ENCODE data around the gene LIN7C.
"Not testable (repeated sequence)": the region's sequence is repeated elsewhere in the genome, so short reads cannot be mapped to it uniquely, and the experiment has no call there.

The LIN7C gene, protein sequence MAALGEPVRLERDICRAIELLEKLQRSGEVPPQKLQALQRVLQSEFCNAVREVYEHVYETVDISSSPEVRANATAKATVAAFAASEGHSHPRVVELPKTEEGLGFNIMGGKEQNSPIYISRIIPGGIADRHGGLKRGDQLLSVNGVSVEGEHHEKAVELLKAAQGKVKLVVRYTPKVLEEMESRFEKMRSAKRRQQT

DNA sequence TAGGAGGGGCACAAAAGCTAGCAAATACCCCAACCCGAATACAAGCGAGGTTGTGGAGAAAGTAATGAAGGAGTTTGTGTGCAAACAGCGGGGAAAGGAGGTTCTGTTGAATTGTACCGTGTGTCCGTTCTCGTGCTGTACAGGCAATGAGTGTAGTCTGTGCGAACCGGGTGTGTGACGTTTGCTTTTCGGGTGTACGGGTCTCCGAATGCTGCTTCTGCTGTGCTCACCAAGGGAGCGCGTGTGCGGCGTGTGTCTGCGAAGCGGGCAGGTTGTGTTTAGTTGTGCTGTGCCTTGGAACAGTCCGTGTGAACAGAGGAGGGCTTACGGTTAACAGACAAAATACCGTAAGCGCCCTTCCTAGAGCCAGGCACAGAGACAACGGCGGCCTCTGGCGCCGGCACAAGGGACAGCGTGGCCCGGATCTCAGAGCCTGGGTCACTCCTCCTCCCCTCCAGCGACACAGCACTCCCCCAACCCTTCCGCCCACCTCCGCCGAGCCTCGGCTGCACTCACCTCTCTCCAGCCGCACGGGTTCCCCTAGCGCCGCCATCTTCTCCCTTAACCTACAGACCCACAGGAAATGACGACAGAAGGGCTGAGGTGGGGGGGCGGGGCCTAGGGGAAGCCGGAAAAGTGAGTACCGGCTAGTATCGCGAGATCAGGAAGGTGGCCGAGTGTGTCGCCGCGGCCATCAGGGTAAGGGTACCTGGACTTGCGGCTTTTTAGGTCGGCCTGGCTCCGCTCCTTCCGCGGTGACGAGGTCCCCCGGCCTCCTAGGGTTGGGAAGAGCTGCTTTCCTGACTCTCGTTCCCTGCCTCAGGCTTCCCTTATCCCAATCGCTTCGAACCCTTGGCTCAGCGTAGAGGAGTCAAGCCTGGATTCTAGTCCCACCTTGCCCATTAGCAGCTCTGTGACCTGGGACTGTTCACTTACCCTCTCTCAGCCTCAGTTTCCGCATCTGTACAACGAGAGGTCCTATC is at the start of gene LIN7C:
TSS of gene LIN7C (minus strand) at position 570 of the 983 bp plus-strand sequence. CDS start at position 553, 17 bp downstream.
- peak; percentile 91 to 93 for DNase-seq

DNA sequence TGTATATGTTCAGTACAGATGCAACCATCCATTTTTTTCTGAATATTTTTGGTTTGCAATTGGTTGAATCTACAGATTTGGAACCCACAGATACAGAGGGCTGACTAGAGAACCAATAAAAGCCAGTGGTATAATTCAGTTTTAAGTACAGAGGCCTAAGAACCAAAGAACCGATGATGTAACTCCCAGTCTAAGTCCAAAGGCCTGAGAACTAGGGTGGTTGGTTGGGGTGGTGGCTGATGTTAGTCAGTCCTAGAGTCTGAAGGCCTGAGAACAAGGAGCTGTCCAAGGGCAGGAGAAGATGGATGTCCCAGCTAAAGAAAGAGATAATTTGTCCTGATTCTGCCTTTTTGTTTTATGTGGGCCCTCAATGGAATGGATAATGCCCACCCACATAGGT is 48.7 kb upstream of the LIN7C start:
- no peak for DNase-seq

DNA sequence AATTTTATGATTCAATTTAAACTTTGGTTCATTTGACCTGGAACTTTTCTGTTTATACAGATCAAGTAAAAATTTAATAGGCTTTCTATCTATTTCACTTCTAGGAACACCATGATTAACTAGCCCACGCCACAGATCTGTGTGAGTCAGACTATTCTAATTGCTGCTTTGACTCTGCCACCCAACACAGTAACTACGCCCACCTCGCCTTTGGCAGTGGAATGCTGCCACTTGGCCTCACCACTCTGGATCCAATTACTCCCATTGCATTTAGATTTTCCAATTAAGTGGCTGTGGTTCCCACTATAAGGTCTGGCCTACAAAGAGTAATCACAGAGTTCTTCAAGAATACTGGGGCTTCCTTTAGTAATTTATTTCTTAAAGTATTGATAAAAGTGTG is 46.6 kb upstream of the LIN7C start:
- DNase-seq = no peak

DNA sequence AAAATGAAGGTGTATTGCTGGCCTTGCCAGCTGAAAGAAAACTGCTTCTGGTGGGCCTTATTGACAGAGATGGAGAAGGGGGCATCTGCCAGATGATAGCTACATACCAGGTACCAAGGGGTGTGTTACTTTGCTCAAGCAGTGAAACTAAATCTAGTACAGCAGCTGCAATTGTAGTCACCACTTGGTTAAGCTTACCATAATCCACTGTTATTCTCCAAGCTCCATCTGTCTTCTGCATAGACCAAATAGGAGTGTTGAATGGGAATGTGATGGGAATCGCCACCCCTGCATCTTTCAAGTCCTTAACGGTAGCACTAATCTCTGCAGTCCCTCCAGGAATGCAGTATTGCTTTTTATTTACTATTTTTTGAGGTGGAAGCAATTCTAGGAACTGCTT is 45.8 kb upstream of the LIN7C start:
- DNase-seq = no peak

DNA sequence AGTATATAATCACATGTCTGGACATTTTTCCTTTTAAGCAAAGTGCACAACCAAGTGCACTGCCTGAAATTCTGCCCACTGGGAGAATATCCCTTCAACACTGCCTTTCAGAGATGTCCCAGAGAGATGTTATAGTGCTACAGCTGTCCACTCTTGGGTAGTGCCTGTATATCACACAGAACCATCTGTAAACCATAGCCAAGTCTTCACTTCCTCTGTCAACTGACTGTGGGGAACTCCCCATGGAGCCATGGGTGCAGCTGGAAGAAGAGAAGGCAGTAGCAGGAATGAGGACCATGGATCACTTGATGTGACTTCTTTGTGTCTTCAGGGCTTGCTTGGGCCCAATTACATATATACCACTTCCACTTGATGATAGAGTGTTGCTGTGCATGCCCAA is 44.6 kb upstream of the LIN7C start:
- no peak for DNase-seq

DNA sequence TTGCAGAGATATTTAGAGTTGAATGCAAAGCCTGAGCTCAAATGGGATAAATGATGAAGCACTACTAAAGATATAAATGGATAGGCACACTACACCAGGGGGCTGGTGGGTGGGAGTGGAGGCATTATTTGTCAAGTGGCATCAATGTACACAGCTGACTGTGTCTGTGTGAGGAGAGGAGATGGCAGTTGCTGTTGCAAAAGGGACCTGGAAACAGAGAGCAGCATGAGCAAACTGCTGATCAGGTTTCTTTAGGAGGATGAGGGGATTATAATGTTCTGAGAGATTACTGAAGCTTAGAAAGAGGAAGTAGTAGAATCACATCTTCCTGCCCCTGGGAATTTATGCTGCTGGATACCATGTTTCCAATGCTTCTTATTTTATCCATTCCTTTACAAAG is 39.4 kb upstream of the LIN7C start:
- no peak for DNase-seq

DNA sequence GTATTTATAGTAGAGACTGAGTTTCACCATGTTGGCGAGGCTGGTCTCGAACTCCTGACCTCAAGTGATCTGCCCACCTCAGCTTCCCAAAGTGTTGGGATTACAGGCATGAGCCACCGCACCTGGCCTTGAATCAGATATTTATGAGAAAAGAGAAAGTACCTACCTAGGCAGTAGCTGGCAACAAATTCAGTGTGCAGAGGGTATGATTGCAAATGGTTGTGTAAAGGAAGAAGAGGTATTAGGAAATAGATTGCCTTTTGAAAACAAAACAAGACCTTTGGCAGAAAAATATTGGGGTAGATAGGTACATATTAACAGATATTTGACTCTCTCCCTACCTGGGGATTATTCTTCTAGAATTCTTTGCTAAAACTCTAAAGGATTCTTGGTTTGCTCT is 38.5 kb upstream of the LIN7C start:
- no peak for DNase-seq

DNA sequence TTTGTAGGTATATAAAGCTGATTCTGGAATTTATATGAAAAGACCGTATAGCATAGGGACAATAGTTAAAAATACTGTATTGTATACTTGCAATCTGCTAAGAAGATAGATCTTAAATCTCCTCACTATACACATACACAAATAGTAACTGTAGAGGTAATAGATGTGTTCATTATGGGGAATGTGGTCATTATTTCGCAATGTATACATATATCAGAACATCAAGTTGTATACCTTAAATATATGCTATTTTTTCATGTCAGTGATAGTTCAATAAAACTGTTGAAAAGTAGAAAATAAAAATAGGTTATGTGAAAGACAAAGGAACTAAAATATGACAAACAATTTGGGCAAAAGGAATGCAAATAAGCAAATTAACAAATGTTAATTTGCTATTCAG is 35.2 kb upstream of the LIN7C start:
- DNase-seq = no peak

DNA sequence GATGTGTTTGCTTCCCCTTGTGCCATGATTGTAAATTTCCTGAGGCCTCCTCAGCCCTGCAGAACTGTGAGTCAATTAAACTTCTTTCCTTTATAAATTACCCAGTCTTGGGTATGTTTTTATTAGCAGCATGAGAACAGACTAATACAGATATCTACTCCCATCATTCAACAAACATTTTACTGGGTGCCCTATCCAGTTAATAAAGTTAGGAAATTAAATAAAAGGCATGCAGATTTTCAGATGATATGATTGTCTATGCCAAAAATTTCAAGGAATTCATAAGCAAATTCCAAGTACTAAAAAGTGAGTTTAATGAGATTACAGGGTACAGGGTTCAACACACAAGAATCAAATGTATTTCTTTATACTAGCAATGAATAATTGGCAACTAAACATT is 33.5 kb upstream of the LIN7C start:
- no peak for DNase-seq

DNA sequence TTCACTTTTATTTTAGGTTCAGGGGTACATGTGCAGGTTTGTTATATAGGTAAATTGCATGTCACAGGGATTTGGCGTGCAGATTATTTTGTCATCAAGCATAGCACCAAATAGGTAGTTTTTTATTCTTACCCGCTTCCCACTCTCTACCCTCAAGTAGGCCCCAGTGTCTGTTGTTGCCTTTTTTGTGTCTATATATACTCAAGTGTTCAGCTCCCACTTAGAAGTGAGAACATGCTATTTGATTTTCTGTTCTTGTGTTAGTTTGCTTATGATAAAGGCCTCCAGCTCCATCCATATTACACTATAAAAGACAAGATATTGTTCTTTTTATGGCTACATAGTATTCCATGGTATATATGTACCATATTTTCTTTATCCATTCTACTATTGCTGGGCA is 28.5 kb upstream of the LIN7C start:
- DNase-seq = no peak

DNA sequence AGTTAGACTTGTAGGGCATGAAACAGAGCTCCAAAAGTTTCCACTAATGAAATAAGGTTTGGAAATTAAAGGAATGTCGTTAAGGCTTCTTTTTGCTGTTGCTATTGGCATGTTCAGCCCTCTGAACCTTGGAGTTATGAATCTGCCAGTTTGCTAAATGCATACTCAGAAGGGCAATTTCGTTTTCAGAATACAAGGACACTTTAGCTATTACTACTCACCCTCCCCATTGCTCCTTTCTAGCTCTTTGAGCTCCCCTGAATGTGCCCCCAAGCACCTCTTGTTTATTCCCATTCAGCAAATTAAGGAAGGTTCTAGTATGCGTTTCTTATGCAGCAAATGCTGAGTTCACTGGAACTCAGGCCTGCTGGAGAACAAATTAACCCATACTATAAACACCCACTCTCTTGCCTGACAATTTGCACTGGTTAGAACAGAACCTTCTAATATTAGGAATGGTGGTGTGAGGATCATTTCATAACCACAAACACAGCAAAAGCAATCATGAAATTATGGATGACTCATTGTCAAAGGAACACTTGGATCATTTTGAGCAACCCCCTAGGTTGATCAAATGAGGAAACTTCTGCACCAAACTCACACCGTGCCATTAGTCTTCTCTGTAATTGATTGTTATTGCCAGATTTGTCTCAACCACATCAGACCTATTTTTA is 26.2 kb upstream of the LIN7C start:
- DNase-seq = no peak

DNA sequence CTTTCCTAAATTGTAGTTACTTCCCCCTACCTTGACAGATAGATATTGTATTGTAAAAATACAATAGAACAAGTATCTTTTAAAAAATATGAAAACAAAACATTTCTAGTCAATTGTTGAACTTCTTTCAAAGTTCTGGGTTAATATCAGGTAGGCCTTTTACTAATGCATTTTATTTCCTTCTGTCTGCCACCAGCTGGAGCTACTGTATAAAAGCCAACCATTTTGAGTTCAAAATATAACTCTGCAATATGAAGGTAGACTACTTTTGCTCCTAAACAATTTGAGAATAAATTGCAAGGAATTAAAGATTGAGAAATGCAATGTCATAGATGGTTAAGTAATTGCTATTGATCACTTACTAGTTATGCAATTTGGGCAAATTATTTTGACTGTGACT is 22.1 kb upstream of the LIN7C start:
- DNase-seq = no peak

DNA sequence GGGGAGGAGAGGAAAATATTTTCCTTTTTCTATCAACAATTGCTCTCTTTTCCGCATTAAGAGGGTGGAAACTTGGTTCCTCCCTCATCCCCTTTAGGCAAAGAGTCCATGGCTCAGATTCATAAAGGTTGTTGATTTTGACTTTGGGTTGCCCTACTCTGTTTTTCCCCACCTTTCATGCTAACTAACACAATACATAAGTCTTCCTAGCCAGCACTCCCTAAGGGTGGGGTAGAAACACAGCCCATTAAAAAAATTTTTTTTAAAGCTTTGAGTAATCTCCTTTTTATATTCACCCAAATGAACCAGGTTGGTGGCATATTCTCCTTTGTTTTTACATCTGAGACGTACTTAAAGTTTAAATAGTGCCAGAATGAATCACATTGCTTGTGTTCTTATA is 20.0 kb upstream of the LIN7C start:
- DNase-seq = no peak

DNA sequence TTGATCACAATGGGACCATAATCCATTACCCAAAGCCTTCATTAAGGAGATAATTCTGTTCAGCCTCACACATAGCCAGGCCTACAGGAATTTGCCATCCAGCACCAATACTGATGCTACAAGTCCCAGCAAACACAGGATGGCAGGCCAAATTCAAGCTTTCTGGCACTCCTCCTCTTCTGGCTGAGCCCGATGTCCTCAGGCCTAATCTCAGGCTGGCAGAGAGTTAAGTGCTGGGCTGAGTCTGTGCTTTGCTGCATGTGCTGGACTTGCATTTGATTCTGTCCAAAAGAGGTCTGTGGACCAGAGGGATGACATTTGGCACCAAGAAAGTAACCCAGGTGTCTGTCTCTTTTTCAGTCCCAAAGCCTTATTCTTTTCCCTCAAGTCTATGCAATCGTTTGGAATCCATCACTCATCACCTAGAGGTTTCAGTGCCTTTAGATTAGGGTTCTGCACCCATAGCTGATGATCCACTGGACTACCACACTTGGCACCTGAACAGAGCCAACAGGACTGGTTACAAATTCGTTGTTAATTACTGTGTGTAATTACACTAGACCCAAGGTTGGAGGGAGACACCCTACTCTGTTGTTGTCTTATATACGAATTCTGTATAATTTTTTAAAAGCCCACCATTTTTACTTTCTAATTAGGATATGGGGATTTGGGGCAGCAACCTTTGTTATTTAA is 19.4 kb upstream of the LIN7C start:
- no peak for DNase-seq

DNA sequence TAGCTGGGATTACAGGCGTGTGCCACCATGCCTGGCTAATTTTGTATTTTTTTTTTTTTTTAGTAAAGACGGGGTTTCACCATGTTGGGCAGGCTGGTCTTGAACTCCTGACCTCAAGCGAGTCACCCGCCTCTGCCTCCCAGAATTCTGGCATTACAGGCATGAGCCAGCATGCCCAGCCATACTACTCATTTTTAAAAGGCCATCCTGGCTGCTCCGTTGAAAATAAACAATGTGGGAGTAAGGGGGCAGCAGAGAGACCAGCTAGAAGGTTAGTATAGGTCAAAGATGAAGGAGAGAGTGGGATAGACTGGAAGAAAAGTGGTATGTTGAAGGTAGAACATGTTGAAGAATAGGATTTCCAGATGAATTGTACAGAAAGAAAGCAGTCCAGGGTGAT is 17.6 kb upstream of the LIN7C start:
- DNase-seq = peak in 1 of 2 experiments; percentile 31

DNA sequence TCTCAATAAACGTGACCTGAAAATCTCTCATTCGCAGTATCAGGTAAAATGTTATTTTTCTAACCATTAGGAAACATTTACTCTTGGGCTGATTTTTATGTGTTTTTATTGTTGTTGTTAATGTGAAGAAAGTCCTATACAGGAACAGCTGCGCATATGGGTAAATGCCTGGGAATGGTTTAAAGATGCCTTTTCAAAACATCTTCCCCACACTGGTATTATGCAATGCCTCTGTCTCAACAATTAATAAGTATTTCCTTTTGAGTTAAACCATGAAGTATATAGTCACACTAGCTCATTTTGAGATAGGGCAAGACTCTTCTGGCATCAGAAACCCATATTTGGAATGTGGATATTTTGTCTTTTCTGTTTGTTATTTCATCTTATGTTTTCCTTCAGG is 13.7 kb upstream of the LIN7C start:
- no peak for DNase-seq

DNA sequence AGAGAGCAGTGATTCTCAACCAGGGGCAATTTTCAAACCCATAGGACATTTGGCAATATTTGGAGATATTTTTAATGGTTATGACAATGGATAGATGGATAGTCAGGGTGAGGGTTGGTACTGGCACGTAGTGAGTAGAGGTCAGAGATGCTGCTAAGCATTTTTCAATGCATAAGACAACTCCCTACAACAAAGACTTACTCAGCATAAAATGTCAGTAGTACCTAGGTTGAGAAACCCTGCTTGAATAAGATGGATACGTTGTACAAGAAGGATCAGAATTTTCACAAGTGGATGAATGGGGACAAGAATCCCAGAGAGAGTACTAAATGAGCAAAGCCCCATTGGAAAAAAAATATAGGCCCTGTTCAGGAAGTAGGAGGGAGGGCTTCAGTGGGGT is 11.9 kb upstream of the LIN7C start:
- no peak for DNase-seq

DNA sequence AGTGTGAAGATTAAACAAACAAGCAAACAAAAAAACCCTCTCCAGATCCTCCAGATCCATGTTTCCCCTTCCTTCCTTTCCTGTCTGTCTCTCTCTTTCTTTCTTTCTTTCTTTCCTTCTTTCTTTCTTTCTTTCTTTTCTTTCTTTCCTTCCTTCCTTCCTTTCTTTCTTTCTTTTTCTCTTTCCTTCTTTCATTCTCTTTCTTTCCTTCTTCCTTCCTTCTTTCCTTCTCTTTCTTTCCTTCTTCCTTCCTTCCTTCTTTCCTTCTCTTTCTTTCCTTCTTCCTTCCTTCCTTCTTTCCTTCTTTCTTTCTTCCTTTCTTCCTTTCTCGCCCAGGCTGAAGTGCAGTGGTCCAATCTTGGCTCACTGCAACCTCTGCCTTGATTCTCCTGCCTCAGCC is 10.9 kb upstream of the LIN7C start:
- not testable (repeated sequence) for DNase-seq

DNA sequence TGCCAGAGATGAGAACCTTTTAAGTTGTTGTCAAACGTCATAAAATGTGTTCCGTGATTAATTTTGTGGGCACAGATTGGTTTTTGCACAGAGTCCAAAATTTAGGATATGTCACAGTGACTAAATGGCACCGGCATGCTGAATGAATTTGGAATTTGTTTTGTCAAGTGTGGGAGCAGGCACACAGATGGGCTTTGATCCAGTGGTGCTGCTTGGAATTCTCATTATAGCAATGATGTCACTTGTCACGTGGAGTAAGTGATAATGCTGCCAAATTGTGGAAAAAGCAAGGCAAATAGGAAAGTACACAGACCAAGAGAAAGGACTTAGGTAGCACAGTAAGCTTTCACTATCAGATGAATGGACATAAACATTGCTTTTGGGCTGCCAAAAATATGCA is 8.0 kb upstream of the LIN7C start:
- no peak for DNase-seq

DNA sequence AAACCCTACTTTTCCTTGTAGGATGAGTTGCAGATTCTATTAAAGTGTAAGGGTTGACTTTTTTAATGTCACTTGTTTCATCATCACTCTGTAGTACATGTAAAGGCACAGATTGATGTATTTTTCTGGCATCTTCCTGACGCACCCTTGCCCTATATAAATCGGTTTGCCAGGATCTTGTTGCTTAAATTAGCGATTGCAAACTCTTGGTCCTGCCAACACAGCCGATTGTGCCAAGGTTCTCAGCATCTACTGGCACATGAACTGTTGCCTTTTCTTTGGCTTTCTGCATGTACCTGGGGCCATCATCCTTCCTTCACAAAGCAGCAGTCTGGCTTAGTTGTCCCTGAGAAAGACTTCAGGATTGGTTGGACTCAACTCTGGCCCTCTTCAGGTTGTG is 7.5 kb upstream of the LIN7C start:
- no peak for DNase-seq

DNA sequence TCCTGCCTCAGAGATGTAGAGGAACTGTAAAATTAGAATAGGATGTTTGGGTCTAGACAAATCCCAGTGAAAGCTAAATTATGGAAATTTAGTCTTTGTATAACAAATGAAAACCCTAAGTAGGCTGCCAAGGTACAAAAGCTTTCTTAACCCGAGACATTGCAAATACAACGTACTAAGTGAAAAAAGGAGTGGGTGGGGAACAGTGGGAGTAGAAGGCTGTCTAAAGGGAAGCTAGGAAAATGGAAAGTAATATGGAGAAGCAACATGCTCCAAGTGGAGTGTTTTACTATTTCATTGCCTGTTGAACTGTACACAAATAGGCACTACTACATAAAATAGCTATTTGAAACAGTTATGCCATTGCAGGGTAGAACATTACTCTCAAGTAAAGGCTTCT is 6.8 kb upstream of the LIN7C start:
- DNase-seq = no peak

DNA sequence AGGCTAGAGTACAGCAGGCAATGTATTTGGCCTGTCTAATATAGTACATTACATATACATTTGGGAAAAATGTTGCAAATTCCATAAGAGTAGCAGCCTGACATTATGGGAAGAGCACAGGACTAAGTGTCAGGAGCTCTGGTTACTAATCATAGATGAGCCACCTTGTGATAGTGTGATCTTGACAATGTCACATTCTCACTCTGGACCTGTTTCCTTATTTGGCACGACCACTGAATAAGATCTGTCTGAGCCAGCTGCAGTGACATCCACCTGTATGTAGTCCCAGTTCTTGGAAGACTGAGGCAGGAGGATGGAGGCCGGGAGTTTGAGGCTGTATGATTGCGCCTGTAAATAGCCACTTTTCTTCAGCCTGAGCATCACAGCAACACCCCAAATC is 5.7 kb upstream of the LIN7C start:
- no peak for DNase-seq

DNA sequence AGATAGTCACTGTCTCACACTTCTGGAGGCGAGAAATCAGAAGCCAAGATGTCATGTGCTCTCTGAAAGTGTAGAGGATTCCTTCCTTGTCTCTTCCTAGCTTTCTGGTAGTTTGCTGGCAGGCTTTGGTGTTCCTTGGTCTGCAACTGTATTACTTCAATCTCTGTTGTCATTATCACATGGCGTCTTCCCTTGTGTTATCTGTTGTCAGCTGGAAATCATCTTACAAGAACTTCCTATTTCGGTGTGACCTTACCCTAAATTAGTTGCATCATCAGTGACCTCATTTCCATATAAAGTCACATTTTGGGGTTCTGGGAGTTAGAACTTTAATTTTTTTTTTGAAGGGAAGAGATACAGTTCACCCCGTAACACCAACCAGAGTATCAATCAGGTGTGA is 3.3 kb upstream of the LIN7C start:
- no peak for DNase-seq
